Rectal smooth muscle tissue (tissue), 1 donor: ENCODE measurements around the gene RSF1.

Source experiments
- H3K27ac ChIP-seq: one replicate; pipeline ENCODE4 v1.7.0; 2013; ENCODE audit warnings: low read depth, low read length, inconsistent platforms
- H3K27me3 ChIP-seq: one replicate; pipeline ENCODE4 v1.7.0; 2013; ENCODE audit warnings: low read length; ENCODE audit not compliant: control insufficient read depth, insufficient read depth
- H3K36me3 ChIP-seq: one replicate; pipeline ENCODE4 v1.7.0; 2013; ENCODE audit warnings: low read length; ENCODE audit not compliant: control insufficient read depth, insufficient read depth
- H3K4me1 ChIP-seq: one replicate; pipeline ENCODE4 v1.7.0; 2013; ENCODE audit warnings: low read length; ENCODE audit not compliant: control insufficient read depth, insufficient read depth
- H3K4me3 ChIP-seq: one replicate; pipeline ENCODE4 v1.7.0; 2013; ENCODE audit warnings: low read length
- H3K9ac ChIP-seq: one replicate; pipeline ENCODE4 v1.7.0; 2013; ENCODE audit warnings: low read length

RSF1 gene

DNA sequence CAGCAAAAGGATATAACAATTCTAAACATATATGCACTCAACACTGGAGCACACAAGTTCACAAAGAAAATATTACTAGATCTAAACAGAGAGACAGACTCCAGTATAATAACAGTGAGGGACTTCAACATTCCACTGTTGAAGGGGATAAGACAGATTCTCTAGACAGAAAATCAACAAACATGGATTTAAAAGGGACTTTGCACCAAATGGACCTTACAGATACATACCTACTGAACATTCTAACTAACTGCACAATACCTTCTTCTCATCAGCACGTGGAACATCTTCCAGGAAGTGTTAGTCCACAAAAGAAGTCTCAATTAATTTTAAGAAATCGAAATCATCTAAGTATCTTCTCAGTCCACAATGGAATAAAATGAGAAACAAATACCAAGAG lies 26.6 kb downstream of the RSF1 start:
- no peak overlapping the region for H3K9ac ChIP-seq
- H3K27ac ChIP-seq, result no peak overlapping the region
- no peaks in the 10 kb centered on the region for H3K4me1 ChIP-seq
- no peaks in the 10 kb centered on the region for H3K27me3 ChIP-seq
- H3K4me3 ChIP-seq, result no peak overlapping the region
- peaks cover 4% of the 10 kb centered on the region for H3K36me3 ChIP-seq

DNA sequence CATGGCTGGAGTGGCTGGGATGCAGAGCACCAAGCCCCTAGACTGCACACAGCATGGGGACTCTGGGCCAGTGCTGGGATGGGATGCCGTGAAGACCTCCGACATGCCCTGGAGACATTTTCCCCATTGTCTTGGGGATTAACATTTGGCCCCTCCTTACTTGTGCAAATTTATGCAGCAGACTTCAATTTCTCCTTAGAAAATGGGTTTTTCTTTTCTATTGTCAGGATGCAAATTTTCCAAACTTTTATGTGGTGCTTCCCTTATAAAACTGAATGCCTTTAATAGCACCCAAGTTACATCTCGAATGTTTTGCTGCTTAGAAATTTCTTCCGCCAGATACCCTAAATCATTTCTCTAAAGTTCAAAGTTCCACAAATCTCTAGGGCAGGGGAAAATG lies 29.2 kb downstream of the RSF1 start:
- H3K4me3 ChIP-seq, result no peak overlapping the region
- H3K36me3 ChIP-seq, result peaks cover 4% of the 10 kb centered on the region
- H3K9ac ChIP-seq, result no peak overlapping the region
- no peaks in the 10 kb centered on the region for H3K27me3 ChIP-seq
- no peaks in the 10 kb centered on the region for H3K4me1 ChIP-seq
- H3K27ac ChIP-seq, result no peak overlapping the region

DNA sequence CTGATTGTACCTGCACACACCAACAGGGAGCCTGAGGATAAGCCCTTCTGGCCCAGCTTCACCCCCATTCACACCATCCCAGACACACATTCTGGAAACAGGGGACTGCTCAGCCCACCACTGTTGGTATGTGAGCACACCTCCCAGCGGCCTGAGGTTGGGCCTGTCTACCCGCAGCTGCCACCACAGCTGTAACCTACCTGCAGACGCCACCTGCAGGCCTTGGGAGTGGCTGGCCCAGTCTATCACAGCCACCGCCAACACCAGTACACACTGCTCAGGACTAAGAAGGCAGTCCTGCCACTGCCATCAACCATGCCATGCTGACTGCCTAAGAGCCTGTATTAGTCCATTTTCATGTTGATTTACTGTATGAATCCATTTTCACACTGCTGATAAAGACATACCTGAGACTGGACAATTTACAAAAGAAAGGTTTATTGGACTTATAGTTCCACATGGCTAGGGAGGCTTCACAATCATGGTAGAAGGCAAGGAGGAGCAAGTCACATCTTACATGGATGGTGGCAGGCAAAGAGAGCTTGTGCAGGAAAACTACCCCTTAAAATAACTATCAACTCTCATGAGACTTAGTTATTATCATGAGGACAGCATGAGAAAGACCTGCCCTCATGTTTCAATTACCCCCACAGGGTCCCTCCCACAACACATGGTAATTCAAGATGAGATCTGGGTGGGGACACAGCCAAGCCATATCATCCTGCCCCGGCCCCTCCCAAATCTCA lies 30.6 kb downstream of the RSF1 start:
- Histone ChIP-seq H3K4me3 (no peak overlapping the region), H3K9ac (no peak overlapping the region), H3K36me3 (peaks cover 4% of the 10 kb centered on the region), H3K27ac (no peak overlapping the region), H3K27me3 (no peaks in the 10 kb centered on the region), H3K4me1 (no peaks in the 10 kb centered on the region)

DNA sequence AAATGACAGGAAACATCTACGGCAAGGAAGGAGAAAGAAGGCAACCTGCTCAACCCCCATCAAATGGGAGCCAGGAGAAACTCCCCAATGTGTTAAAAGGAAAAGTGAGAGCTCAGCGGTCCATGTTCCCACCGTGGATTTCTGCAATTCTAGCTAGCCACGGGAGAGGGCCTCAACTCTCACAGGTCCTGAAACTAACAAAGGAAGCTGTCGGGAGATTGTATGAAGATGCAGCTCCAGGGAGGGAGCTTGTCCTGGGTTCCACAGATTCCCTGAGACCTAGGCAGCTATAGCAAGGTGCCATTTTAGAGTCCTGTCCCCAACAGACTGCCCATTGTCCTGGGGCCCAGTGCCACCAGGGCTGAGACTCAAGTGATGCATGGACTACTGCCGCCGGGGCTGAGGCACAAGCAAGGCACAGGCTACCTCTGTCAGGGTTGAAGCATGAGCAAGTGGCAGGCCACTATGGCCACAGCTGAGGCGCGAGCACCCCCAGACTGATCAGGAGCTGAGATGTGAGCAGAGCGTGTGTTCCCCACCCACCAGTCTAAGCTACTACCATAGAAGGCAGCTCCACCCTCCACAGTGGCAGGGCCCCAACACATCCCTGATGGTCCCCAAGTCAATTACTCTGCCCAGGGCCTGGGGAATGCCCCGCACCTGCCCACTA lies 31.3 kb downstream of the RSF1 start:
- Histone ChIP-seq H3K27me3 (no peaks in the 10 kb centered on the region), H3K4me1 (no peaks in the 10 kb centered on the region), H3K27ac (no peak overlapping the region), H3K36me3 (peaks cover 4% of the 10 kb centered on the region), H3K9ac (no peak overlapping the region), H3K4me3 (no peak overlapping the region)

DNA sequence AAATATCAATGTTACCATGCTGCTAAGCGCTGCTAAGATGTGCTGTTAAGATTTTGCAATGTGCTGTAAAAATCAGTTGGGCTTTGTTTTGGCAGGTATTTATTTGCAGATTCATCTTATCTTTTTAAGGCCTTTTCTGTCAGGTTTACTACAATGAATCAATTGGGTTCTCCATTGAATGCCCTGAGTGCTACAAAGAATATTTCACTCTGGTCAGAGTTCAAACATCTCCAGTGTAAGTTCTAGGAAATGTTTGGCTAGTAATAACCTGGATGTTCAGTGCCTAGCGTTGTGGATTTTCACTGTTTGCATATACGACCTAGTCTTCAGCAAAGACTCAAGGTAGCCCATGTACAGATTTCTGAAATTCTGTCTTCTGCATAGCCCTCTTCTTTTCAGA lies 36.0 kb downstream of the RSF1 start:
- Histone ChIP-seq H3K27ac (no peak overlapping the region), H3K36me3 (no peaks in the 10 kb centered on the region), H3K9ac (no peak overlapping the region), H3K4me1 (no peaks in the 10 kb centered on the region), H3K4me3 (no peak overlapping the region), H3K27me3 (no peaks in the 10 kb centered on the region)

DNA sequence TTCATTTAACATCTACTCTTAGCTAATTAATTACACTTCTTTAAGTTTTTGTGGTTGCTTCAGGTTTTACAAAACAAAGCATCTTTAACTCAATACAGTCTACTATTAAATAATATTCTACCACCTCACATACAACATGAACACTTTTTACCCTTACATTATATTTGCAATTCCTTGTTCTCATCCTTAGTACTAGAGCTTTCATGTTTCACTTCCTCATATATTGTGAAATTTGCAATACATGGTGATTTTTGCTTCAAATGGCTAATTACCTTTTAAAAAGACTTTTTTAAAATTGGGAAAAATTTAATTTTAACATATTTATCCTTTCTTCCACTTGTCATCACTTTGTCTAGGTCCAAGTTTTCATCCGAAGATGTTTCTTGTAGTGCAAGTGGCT lies 37.5 kb downstream of the RSF1 start:
- Histone ChIP-seq H3K27me3 (no peaks in the 10 kb centered on the region), H3K4me1 (no peaks in the 10 kb centered on the region), H3K27ac (no peak overlapping the region), H3K4me3 (no peak overlapping the region), H3K36me3 (no peaks in the 10 kb centered on the region), H3K9ac (no peak overlapping the region)

DNA sequence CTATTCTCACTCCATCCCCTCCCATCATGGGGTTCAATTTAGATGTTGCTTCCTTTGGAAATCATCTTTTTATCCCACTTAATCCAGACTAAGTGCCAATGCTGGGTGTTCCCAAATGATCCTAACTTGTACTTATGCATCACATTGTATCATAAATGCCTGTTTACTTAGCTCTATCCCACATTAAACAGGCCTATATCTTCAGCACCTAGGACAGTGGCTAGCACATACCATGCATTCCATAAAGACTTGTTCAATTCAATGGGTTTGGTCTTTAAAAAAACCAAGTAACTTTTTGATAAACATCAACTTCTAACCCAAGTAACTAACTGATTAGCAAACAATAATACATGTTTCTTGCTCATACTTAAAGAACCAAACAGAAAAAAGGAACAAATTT lies 40.6 kb downstream of the RSF1 start:
- Histone ChIP-seq H3K9ac (no peak overlapping the region), H3K27ac (no peak overlapping the region), H3K4me3 (no peak overlapping the region), H3K4me1 (no peaks in the 10 kb centered on the region), H3K27me3 (no peaks in the 10 kb centered on the region), H3K36me3 (no peaks in the 10 kb centered on the region)

DNA sequence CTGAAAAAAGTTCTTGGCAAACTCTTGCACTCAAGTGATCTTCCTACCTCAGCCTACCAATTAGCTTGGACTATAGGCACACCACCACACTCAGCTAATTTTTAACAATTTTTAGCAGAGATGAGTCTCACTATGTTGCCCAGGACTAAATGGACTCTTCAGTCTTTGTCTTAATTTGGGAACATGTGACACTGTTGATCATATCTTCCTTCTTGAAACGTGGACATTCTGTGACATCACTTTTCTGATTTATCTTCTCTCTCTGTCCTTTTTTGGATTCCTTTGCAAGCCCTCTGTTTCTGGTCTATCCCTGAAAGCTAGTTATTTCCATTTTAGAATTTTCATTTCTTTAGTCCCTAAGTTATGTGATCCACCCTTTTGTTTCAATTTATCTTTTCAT lies 42.0 kb downstream of the RSF1 start:
- no peaks in the 10 kb centered on the region for H3K4me1 ChIP-seq
- H3K36me3 ChIP-seq, result no peaks in the 10 kb centered on the region
- no peak overlapping the region for H3K4me3 ChIP-seq
- no peak overlapping the region for H3K9ac ChIP-seq
- no peak overlapping the region for H3K27ac ChIP-seq
- H3K27me3 ChIP-seq, result no peaks in the 10 kb centered on the region

DNA sequence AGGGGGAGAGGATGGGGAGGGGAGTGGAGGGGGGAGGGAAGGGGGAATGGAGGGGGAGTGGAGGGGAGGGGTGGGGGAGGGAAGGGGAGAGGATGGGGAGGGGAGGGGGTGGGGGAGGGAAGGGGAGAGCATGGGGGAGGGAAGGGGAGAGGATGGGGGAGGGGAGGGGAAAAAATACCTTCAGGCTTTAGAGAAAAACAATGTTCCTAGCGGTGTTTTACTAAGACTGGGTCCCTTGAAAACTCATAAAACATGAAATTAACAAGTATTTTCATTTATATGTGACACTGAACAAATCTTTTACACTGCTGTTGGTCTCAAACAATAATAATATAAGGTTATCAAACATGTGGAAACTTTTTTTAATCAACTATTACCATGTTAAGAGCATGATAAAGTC lies 42.4 kb downstream of the RSF1 start:
- Histone ChIP-seq H3K27ac (no peak overlapping the region), H3K27me3 (no peaks in the 10 kb centered on the region), H3K4me3 (no peak overlapping the region), H3K9ac (no peak overlapping the region), H3K4me1 (no peaks in the 10 kb centered on the region), H3K36me3 (no peaks in the 10 kb centered on the region)

DNA sequence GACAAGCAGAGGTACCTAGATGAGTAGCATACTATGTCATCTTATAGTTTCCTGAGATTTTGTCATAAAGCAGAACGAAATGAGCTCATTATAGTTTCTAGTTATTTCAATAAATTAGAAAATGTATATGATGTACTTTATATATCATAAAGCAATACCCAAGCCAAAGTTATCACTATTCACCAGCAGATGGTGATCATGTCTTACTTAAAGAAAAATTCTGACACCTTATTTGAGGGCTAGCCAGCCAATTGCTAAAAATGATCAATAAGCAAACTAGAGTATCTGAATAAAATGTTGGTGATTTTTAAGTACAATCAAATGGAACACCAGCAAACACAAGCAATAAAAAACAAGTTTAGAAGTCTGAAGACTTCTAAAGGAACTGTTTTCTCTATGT lies 44.1 kb downstream of the RSF1 start:
- Histone ChIP-seq H3K9ac (no peak overlapping the region), H3K27me3 (no peaks in the 10 kb centered on the region), H3K27ac (no peak overlapping the region), H3K36me3 (no peaks in the 10 kb centered on the region), H3K4me3 (no peak overlapping the region), H3K4me1 (no peaks in the 10 kb centered on the region)

DNA sequence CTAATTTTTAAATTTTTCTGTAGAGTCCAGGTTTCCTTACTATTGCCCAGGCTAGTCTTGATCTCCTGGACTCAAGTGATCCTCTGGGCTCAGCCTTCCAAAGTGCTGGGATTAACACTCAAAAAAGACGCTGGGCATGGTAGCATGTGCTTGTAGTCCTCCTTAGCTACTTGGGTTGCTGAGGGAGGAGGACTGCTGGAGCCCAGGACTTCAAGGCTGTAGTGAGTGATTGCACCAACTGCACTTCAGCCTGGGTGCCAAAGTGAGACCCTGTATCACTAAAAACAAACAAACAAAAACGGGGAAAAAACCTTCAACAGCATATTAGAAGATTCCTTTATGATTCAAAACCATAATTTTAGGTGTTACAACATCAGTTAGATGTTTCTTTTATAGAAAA lies 44.6 kb downstream of the RSF1 start:
- Histone ChIP-seq H3K4me3 (no peak overlapping the region), H3K4me1 (no peaks in the 10 kb centered on the region), H3K27ac (no peak overlapping the region), H3K36me3 (no peaks in the 10 kb centered on the region), H3K27me3 (no peaks in the 10 kb centered on the region), H3K9ac (no peak overlapping the region)

DNA sequence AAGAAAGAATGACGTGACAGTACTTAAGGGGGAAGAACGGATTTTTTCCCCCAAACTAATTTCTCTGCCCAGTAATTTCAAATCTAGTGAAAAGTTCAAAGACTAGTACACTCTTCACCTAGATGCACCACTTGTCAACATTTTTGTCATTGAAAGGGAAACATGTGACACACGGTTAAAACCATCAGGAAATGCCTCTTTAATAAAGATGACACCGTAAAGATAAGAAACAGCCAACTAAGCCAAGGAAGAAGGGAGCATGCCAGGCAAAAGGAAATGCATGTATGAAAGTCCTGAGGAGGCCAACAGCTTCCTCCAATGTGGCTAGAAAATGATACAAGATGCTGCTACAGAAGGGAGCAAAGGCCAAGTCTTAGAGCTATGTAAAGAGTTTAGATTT lies 49.4 kb downstream of the RSF1 start:
- H3K9ac ChIP-seq, result no peak overlapping the region
- no peaks in the 10 kb centered on the region for H3K27me3 ChIP-seq
- no peaks in the 10 kb centered on the region for H3K4me1 ChIP-seq
- H3K27ac ChIP-seq, result no peak overlapping the region
- no peaks in the 10 kb centered on the region for H3K36me3 ChIP-seq
- no peak overlapping the region for H3K4me3 ChIP-seq

DNA sequence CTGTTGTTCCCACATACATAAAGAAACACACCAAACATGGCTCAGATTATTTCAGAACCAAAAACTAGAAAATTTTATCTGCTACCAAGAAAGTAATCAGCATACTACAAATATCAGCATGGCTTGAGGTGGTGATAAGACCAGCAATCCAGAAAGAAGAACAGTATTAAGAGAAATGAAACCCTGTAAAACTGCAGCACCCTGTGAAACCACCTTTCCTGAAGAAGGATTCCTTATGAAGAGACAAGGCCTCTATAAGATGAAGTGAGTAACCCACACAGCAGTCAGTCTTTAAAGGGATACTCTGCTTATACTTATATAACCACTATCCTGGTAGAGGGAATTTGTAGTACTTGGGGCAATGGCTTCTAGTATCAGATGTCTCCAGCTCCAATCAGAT lies 49.9 kb downstream of the RSF1 start:
- Histone ChIP-seq H3K4me3 (no peak overlapping the region), H3K27ac (no peak overlapping the region), H3K4me1 (no peaks in the 10 kb centered on the region), H3K9ac (no peak overlapping the region), H3K36me3 (no peaks in the 10 kb centered on the region), H3K27me3 (no peaks in the 10 kb centered on the region)
